ENCODE data around the gene FCN2.

Gene FCN2

GRCh38 chr9:134868751-134869553, 11.7 kb upstream of the FCN2 start:
- DNase-seq (ENCODE audit: low read depth in 2 of 2): no peak

GRCh38 chr9:134869554-134870300, 10.9 kb upstream of the FCN2 start:
- DNase-seq (ENCODE audit: low read depth in 2 of 2): no peak

- DNase-seq (ENCODE audit: low read depth in 2 of 2): no peak
Observed at GRCh38 chr9:134870301-134870694, 10.3 kb upstream of the FCN2 start.

GRCh38 chr9:134870746-134871662, 9.6 kb upstream of the FCN2 start:
- no peak for DNase-seq (ENCODE audit: low read depth in 2 of 2)

- no peak for DNase-seq (ENCODE audit: low read depth in 2 of 2)
Observed at GRCh38 chr9:134871697-134872340, 8.8 kb upstream of the FCN2 start.

DNA sequence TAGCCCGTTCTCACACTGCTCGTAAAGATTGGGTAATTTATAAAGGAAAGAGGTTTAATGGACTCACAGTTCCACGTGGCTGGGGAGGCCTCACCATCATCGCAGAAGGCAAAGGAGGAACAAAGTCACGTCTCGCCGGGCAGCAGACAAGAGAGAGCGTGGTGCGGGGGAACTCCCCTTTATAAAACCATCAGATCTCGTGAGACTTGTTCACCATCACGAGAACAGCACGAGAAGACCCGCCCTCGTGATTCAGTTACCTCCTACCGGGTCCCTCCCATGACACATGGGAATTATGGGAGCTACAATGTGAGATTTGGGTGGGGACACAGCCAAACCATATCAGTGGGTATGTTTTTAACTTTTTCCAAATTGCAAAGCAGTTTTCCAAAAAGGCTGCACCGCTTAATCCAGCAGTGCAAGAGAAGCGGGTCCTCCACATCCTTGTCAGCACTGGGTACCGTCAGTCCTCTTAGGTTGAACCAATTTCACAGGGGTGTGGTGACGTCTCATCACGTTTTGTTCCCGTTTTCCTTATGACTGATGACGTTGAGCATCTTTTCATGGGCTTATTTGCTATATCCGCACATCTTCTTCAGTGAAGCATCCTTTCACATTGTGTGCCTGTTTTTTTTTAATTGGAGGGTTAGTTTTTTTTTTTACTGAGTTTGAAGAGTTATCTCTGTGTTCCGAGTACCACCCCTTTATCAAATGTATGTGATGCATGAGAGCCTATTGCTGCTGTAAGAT, 8.0 kb upstream of the FCN2 start:
- DNase-seq (ENCODE audit: low read depth in 2 of 2): no peak

- no peak for DNase-seq (ENCODE audit: low read depth in 2 of 2)
Observed at GRCh38 chr9:134875371-134875770, 5.2 kb upstream of the FCN2 start.

- no peak for DNase-seq (ENCODE audit: low read depth in 2 of 2)
Observed at GRCh38 chr9:134877541-134877940, 3.1 kb upstream of the FCN2 start.

DNA sequence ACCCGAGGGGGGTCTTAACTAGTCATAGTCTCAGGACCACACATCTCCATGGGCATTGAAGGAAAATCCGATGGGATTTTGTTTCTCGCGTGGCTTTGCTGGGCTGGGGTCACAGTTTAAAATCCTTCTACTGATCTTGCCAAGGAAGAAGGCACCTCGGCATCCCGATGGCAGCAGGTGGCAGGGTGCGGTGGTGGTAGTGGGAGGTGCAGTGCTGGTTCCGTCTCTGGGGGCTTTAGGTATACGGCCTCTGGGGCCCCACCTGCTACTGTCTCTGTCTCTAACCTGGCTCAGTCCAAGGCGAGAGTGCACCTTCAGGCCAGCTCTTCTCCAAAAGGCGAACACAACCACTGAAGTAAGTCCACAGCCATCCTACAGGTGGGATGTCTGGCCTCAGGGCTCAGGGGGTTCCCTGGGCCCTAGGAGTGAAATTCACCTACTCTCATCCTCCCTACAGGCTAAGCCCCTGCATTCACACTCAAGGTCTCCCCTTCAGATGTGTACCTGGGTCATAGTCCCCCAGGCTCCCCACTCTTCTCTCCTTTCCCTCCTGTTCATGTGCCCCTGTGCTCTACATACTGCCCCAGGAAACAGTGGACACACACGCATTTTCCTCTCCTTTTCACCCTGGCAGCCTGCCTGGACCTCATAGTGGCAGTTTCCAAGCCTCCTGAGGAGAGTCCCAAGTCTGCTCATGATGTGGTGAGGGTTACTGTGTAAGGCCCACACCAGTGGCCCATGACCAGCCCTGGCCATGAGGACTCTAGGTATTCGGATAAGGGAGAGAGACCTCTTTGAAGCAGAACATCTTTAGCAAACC, 736 bp upstream of the FCN2 start:
- no peak for DNase-seq (ENCODE audit: low read depth in 2 of 2)

- no peak for DNase-seq (ENCODE audit: low read depth in 2 of 2)
Observed at GRCh38 chr9:134881313-134881670, 682 bp downstream of the FCN2 start.

GRCh38 chr9:134882204-134882785, 1.7 kb downstream of the FCN2 start:
- no peak for DNase-seq (ENCODE audit: low read depth in 2 of 2)

DNA sequence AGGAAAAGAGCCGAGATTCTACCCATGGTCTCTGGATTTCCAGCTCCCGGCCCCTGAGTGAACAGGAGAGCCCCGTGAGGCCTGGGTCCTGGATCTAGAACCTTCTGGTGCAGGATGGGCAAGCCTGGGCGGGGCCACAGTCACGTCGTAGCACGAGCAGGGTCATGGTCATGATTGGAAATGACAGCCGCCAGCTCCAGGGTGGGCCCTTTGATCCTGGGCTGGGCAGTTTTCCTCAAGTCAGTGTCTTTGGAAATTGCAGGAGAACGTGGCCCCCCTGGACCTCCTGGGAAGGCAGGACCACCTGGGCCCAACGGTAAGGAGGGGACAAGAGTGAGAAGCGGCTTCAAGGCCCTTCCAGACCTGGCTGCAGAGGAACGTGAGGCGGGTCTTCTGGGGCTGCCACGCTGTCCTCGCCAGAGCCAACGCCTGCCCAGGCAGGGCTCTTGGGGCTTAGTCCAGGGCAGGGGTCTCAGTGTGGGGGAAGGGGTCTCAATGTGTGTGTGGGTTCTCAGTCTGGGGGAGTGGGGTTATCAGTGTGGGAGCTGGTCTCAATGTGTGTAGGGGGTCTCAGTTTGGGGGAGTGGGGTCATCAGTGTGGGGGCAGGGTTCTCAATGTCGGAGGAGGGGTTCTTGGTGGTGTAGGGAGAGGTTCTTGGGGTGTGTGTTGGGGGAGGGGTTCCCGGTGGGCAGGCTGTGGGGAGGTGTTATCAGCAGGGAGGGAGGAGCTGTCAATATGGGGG, 2.6 kb downstream of the FCN2 start:
- DNase-seq (ENCODE audit: low read depth in 2 of 2): no peak

GRCh38 chr9:134884492-134884891, 3.9 kb downstream of the FCN2 start:
- no peak for DNase-seq (ENCODE audit: low read depth in 2 of 2)

DNA sequence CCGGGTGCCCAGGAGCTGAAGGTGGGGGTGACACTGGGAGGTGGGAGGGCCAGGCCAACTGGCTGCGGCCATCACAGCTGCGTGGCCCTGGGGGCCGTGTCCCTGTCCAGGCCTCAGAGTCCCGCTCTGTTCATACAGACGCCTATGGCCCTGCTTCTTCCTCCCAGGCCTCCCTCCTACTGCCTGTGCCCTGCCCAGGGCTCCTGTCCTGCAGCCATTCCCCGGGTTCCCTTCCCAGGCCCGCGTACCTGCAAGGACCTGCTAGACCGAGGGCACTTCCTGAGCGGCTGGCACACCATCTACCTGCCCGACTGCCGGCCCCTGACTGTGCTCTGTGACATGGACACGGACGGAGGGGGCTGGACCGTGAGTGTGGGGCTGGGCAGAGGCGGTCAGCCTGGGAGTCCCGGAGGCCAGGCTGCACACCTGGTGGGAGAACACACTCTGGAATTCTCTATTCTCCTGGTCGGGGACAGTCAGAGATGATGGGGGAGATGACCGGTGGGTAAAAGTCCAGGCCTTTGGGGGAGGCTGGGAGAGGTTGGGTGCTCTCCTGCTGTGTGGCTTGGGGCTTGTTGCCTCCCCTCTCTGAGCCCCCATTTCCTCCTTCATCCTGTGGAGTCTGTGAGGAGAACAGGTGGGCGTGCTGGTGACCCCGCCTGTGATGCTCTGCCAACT, 4.5 kb downstream of the FCN2 start:
- no peak for DNase-seq (ENCODE audit: low read depth in 2 of 2)

- DNase-seq (ENCODE audit: low read depth in 2 of 2): no peak
Observed at GRCh38 chr9:134885679-134886412, 5.2 kb downstream of the FCN2 start.

GRCh38 chr9:134886413-134886913, 5.9 kb downstream of the FCN2 start:
- no peak for DNase-seq (ENCODE audit: low read depth in 2 of 2)

- DNase-seq (ENCODE audit: low read depth in 2 of 2): no peak
Observed at GRCh38 chr9:134887219-134887618, 6.6 kb downstream of the FCN2 start.
